Measurements from ENCODE around the gene SIRPB1. TPM values are rescaled to one million over a fixed set of nuclear protein-coding genes. Genes with fewer than 3 reads are reported as not detected.
"Not testable (repeated sequence)": the region's sequence is repeated elsewhere in the genome, so short reads cannot be mapped to it uniquely, and the experiment has no call there.

Gene SIRPB1
- total RNA-seq, 1 donor from 2014 or later, result 1.6 TPM

GRCh38 chr20:1576641-1577040 lies 43.2 kb downstream of the SIRPB1 start:
- H3K27me3 Mint-ChIP-seq (ENCODE audit: low read depth), result peaks cover 5% of the 10 kb centered on the region
- no peaks in the 10 kb centered on the region for H3K9me3 Mint-ChIP-seq (ENCODE audit: low read depth)
- no peak for TF ChIP-seq CTCF (IDR thresholded peaks at IDR 0.05)
- H3K36me3 Mint-ChIP-seq (ENCODE audit: low read depth), result no peaks in the 10 kb centered on the region
- no peak for DNase-seq (ENCODE audit: low spot score)
- H3K4me3 Mint-ChIP-seq (ENCODE audit: unreplicated experiment), result no peak overlapping the region
- H3K27ac Mint-ChIP-seq (ENCODE audit: unreplicated experiment), result no peak overlapping the region
- H3K4me1 Mint-ChIP-seq (ENCODE audit: low read depth), result no peaks in the 10 kb centered on the region

GRCh38 chr20:1576003-1576402 lies 43.8 kb downstream of the SIRPB1 start:
- H3K4me3 Mint-ChIP-seq (ENCODE audit: unreplicated experiment); DNase-seq (ENCODE audit: low spot score); H3K9me3 Mint-ChIP-seq (ENCODE audit: low read depth); H3K27me3 Mint-ChIP-seq (ENCODE audit: low read depth); H3K4me1 Mint-ChIP-seq (ENCODE audit: low read depth); H3K27ac Mint-ChIP-seq (ENCODE audit: unreplicated experiment); H3K36me3 Mint-ChIP-seq (ENCODE audit: low read depth): not testable (repeated sequence)

DNA sequence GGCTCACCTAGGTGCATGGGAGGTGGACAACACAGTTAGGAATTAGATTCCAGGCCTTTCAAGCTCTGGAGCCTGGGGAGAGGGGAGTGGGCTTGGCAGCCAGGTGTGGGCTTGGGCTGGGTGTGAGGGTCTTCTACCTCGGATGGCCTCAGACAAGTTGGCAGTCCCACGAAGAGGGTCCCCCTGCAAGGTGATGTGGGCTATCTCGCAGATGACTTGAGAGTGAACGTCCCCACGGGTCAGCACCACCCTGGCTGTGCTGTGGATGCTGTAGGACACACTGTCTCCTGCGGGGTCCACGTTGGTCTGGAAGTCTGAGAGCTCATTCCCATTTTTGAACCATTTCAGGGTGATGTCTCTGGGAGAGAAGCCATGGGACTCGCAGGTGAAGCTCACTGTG lies 48.2 kb downstream of the SIRPB1 start:
- not testable (repeated sequence) for H3K9me3 Mint-ChIP-seq (ENCODE audit: low read depth); H3K36me3 Mint-ChIP-seq (ENCODE audit: low read depth); H3K4me1 Mint-ChIP-seq (ENCODE audit: low read depth); DNase-seq (ENCODE audit: low spot score); H3K4me3 Mint-ChIP-seq (ENCODE audit: unreplicated experiment); H3K27me3 Mint-ChIP-seq (ENCODE audit: low read depth); H3K27ac Mint-ChIP-seq (ENCODE audit: unreplicated experiment)

Other genes with a start within 250 kb of the SIRPB1 start
- 182 to 193 TPM (median 183 TPM) in 3 replicates for gene FKBP1A, start 227.0 kb downstream of the SIRPB1 start, total RNA-seq
- 70.9 to 83.5 TPM (median 75.3 TPM) in 3 replicates for gene NSFL1C, start 153.2 kb downstream of the SIRPB1 start, total RNA-seq
- gene SIRPB2, start 128.6 kb downstream of the SIRPB1 start, total RNA-seq, result not detected in 3 replicates
- not detected in 3 replicates for gene SIRPD, start 62.3 kb downstream of the SIRPB1 start, total RNA-seq
- not detected in 3 replicates for gene SIRPG, start 37.8 kb upstream of the SIRPB1 start, total RNA-seq

Data from chondrocyte (in vitro differentiated cells).